ENCODE data around the gene OR1M1.
A peak's percentile ranks its signal among the peaks of the same experiment; 100 is the strongest.

The OR1M1 gene

DNA sequence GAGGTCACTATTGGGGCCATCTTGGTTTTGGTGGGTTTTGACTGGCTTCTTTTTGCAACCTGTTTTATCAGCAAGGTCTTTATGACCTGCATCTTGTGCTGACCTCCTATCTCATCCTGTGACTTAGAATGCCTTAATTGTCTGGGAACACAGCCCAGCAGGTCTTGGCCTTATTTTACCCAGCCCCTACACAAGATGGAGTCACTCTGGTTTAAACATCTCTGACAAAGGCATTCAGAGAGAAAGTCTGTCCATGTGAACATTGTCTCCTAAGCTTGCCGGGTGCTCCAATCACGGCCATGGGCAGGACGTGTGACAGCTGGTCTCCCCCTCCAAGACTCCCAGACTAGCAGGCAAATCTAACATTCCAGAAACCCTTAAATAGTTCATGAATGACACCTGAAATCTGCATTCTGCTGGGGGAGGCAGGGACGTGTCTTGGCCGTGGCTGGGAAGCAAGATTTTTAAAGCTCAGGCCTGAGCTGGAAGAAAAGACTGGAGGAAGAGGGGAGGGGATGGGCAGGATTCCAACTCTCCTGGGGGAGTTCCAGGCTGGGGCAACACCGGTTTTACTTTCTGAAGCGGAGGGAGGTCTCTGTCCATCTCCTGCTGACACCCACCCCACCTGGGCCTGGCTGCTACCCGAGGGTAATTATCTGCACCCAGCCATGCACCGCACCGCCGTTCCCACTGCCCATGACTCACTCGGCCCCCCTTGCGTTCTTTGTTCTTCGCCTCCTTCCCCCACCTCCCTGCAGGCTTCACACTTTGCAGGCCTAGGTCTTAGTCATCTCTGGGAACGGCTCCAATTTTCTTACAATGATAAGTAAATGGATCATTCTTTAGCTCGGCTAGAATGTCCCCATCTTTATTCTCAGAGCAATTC, 11.6 kb upstream of the OR1M1 start:
- DNase-seq (ENCODE audit: low read depth, low spot score): peak; percentile 95

DNA sequence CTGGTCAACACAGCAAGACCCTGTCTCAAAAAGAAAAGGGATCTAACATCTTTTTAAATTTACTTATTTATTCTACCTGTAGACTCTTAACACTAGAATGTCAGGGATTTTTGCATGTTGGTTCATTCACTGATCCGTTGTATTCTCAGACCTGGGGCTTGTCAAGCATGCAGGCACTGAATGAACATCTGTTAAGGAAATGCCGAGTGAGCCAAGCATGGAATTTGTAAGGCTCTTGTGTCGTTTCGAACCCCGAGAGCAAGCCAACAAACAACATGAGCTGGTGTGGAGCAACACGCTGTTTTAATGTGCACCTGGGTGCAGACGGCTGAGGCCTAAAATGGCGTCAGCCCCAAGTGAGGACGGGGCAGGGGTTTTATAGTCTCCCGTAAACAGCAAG, 10.0 kb upstream of the OR1M1 start:
- DNase-seq (ENCODE audit: low read depth, low spot score): no peak

DNA sequence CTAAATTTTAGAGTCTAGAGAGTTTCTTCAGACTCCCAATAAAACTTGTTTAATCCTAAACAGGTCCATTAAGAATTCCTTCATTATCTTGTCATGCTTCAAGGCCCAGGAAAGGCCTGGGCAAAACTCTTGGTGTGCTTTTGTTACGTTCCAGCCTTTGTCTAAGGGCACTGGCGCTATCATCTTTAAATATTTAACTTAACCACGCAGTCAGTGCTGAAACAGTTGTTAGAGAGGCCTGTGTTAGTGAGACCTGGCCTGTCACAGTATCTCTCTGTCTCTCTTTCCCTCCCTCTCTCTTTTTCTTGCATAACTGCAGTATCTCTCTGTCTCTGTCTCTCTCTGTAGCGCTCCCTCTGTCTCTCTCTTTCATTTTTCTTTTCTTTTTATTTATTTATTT, 8.2 kb upstream of the OR1M1 start:
- no peak for DNase-seq (ENCODE audit: low read depth, low spot score)

DNA sequence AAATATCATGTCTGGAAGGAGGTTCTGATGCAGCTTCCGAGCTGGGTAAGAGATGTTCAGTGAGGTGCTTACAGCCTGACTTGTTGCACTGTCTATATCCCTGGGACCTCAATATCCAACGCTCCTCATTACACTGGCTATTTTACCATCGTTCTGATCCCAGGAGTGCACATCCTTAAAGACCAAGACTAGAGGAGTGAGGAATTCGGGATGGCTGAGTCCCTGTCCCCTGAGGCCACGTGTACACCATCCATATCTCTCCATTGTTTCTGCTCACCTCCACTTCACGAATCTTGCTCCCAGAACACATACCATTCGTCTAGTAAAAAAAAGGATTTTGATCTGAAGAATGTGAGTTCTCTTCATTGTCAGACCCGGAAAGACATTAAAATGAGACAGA, 20.5 kb downstream of the OR1M1 start, which contains the start of gene OR7G2:
TSS of gene OR7G2 (minus strand) at position 101 of the 400 bp plus-strand sequence. CDS start 4,232 bp downstream, outside the sequence.
- DNase-seq (ENCODE audit: low read depth, low spot score): no peak

DNA sequence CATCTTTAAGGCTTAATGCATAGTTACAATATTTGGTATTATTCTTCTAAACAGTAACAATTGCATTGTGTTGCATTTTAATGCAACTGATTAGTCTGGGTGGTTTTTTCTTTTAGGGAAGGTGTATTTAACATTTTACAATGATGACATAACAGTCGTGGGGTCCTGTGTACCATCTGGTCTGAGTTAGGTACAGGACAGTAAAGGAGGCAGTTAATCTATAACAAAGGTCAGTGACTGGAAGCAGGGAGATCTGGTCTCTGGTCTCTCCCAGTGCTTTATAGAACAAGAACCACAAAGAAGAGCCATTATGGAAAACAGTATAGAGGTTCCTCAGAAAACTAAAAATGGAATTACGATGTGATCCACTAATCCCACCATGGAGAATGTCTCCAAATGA, 23.1 kb downstream of the OR1M1 start:
- no peak for DNase-seq (ENCODE audit: low read depth, low spot score)

DNA sequence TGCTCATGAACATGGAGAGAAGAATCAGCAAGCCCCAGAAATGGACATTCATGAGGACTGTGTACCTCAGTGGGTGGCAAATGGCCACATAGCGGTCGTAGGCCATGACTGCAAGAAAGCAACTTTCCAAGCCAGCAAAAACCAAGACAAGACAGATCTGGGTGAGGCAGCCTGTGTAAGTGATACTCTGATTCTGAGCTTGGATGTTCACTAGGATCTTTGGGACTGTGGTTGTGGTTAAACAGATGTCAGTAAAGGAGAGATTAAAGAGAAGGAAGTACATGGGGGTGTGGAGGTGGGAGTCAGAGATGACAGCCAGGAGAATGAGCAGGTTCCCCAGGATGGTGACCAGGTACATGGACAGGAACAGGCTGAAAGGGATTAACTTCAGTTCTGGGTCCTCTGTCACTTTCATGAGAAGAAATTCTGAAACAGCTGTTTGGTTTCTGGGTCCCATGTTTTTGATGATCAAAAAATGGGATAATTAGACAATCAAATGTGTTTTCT, 28.5 kb downstream of the OR1M1 start, which contains the start of gene OR7G1:
TSS of gene OR7G1 (minus strand) at position 457 of the 507 bp plus-strand sequence. CDS start at position 457, 0 bp downstream.
- no peak for DNase-seq (ENCODE audit: low read depth, low spot score)

DNA sequence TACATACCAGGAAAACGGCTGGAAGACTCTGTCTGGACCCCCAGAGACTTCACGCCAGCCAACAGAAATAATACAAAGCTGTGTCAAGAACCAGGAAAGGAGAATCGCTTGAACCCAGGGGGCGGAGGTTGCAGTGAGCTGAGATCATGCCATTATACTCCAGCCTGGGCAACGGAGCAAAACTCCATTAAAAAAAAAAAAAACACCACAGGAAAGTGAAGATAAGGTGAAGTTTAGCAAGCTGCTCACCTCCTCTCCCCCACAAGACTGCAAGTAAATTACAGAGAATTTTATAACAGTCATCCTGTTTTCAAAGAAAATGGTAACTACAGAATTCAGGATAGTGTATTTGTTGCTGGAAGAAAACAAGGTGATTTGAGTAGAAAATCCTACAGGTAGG, 29.7 kb downstream of the OR1M1 start:
- no peak for DNase-seq (ENCODE audit: low read depth, low spot score)

DNA sequence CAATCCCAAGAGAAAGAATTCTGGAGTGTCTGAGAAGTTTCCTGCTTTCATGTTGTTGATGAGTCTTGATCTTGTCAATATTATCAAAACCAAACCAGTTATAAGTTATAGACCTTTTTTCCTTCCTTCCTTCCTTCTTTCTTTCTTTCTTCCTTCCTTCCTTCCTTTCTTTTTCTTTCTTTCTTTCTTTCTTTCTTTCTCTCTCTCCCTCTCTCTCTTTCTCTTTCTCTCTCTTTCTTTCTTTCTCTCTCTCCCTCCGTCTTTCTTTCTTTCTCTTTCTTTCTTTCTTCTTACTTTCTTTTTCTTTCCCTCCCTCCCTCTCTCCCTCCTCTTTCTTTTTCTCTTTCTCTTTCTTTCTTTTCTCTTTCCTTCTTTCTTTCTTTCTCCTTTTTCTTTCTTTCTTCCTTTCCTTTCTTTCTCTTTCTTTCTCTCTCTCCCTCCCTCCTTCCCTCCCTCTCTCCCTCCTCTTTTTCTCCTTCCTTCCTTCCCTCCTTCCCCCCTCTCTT, 40.1 kb downstream of the OR1M1 start, which contains the start of gene OR7G3:
TSS of gene OR7G3 (minus strand) at position 51 of the 506 bp plus-strand sequence. CDS start at position 51, 0 bp downstream.
- no peak for DNase-seq (ENCODE audit: low read depth, low spot score)

DNA sequence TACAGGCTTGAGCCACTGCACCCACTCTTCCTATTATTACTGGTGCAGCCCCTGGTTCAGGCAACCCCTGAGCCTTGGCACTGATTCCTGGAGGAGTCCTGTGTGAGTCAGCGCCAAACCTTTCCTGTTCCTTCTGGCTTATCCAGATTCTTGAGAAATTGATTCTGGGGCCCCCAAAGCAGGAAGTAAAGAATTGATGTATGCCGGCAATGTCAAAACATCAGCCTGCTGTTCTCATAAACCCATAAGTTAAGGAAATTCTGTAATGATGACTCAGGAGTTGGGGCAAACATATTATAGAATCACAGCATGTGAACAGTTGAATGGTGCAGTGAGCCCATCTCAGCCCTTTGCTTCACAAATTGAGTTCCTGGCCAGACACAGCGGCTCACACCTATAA, 41.3 kb downstream of the OR1M1 start:
- DNase-seq (ENCODE audit: low read depth, low spot score): no peak

DNA sequence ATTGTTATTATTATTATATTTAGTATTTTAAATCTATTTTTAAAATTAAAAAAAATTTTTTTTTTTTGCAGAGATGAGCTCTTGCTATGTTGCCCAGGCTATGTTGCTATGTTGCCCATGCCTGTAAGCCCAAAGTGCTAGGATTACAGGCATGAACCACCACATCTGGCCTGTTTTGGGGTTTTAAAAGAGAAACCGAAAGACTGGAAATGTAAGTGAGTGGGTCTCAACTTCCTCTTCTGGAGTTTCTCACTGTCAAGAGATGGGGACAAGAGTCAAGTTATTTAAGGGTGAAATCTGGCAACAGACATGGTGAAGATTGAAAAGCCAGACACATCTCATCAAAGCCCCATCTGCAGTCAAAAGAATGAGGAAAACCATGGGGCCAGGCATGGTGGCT, 44.1 kb downstream of the OR1M1 start:
- no peak for DNase-seq (ENCODE audit: low read depth, low spot score)

DNA sequence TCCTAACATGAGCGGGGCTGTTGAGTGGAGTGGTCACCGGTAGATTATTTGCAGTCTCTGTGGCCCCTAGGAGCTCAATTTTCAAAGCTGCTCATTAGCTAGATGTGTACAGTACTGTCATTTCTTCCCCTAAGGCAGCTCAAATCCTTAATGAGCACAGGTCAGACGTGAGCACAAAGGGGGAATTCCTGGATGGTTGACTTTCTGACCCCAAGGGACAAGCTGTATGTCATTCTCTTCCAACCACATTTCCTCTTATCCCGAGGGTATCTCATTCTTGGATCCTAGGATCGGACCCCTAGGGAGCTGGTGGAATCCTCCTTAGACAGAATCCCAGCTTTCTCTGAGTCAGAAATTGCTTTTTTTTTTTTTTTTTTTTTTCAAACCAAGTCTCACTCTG, 45.6 kb downstream of the OR1M1 start:
- no peak for DNase-seq (ENCODE audit: low read depth, low spot score)

DNA sequence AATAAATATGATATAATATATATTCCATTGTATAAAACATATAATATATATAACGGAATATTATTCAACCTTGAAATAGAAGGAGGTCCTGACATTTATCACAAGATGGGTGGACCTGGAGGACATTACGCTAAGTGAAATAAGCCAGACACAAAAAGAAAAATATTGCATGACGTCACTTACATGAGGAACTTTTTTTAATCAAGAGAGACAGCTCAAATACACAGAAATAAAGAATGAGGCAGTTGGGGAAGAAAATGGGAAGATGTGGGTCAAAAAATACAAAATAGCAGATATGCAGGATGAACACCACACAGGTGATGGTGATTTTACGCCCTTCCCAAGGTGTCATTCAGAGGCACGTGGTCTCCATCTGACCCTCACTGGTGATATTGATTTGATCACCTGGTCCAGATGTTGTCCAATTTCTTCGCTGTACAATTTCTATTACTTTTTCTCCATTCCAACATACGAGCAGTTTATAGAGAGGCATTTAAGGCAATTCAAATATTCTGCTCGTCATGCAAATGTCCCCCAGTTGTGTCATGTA, 52.8 kb downstream of the OR1M1 start:
- no peak for DNase-seq (ENCODE audit: low read depth, low spot score)

DNA sequence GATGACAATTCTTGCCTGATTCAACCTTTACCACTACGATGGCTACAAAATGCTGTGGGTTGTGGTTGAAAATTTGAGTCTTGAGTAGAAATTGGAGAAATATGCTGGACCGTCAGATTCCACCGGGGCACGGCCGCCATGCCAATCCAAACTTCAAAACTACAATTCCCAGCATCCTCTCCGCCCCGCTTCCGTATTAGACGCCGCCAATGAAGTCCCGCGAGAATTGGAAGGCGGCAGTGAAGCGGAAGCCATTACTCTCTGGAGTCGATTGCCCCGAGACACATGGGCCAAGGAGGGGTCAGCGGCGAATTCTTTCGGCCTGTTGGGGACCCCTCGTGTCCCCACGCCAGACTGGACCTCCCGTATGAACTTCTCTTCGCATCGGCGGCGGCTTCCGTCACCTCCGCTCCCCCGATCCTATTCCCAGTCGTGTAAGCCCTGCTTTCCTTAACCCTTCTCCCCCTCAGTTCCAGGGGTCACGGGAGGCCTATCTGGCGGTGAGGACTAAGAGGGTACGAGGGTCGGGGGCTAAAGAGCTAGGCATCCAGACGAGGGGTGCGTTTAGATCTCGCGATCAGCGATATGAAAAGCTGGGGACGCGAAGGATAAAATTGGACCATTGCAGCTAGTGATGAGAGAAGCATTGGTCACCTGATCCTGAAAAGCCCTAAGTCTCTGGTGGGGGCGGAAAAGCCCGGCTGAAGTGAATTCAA, 53.5 kb downstream of the OR1M1 start, which contains the start of gene ZNF317:
TSS of gene ZNF317 (plus strand) at position 239 of the 716 bp plus-strand sequence. CDS start 15,620 bp downstream, outside the sequence.
- peak; percentile 82 for DNase-seq (ENCODE audit: low read depth, low spot score)

DNA sequence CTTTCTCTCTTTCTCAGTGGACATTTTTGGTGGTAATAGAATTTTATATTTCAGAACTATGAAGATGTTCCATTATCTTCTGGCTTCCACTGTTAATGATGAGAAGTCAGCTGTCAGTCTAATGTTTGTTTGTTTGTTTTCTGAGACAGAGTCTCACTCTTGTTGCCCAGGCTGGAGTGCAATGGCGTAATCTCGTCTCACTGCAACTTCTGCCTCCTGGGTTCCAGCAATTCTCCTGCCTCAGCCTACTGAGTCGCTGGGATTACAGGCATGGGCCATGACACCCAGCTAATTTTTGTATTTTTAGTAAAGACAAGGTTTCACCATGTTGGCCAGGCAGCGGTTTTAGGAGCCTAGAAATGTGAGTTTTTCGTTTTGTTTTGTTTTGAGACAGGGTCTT, 58.1 kb downstream of the OR1M1 start:
- DNase-seq (ENCODE audit: low read depth, low spot score): no peak
